Mucosa of descending colon (tissue), 3 donors: ENCODE data around the gene AFDN. TPM values are rescaled to one million over a fixed set of nuclear protein-coding genes. Genes with fewer than 3 reads are reported as not detected.

Experiments used
- ATAC-seq: fragments of 200-7000 bp; cut with Tn5 transposase; one replicate; pipeline ENCODE4 v1.9.1; 2020; ENCODE audit warnings: mild to moderate bottlenecking, moderate library complexity
- DNase-seq, 3 donors: peaks; one replicate each; pipeline ENCODE4 v3.0.0-alpha.2; 2020
- H3K36me3 ChIP-seq: fragments of 200-600 bp; one replicate; pipeline ENCODE4 v1.8.0; 2021; ENCODE audit warnings: low read depth, mild to moderate bottlenecking
- H3K4me1 ChIP-seq: fragments of 200-600 bp; one replicate; pipeline ENCODE4 v1.8.0; 2021; ENCODE audit warnings: low read depth, mild to moderate bottlenecking
- H3K4me3 ChIP-seq: fragments of 200-600 bp; one replicate; pipeline ENCODE4 v1.8.0; 2021; ENCODE audit warnings: mild to moderate bottlenecking
- H3K9me3 ChIP-seq: fragments of 200-600 bp; one replicate; pipeline ENCODE4 v1.8.0; 2021; ENCODE audit warnings: mild to moderate bottlenecking
- intact Hi-C, 2 donors: fragments of 100-400 bp; cut with DNase I in 1 of 2; cut with micrococcal nuclease in 1 of 2; formaldehyde crosslinking; loops; one replicate each; pipeline versions ENCODE4 v1.11.0 to v1.11.1; 2022; cut with DNase I, micrococcal nuclease
- total RNA-seq, 3 donors: library from RNA; stranded (reverse); fragmentation: NEBNext Ultra II Directional in 2 of 3; extraction: Animal tissue kit (Norgen Biotek cat#: 25700) in 2 of 3; gene quantifications; one replicate each; pipeline versions ENCODE4 v1.2.1 to v1.2.4, GENCODE V29; 2021 to 2023
- TF ChIP-seq, protein P1 (sequence below): fragments of 200-600 bp; IDR thresholded peaks from one replicate; pipeline ENCODE4 v1.8.0; 2022; ENCODE audit warnings: antibody characterized with exemption, mild to moderate bottlenecking
- donor health status: DM: no; HTN: no; CAD: no; lungs with moderate emphysema.
- donor health status: DM: no; HTN: no; CAD: no.
- donor health status: DM: no; HTN: yes; CAD: no.

Gene AFDN
- total RNA-seq, 3 donors from 2014 or later: 168 to 231 (median 208) TPM

DNA sequence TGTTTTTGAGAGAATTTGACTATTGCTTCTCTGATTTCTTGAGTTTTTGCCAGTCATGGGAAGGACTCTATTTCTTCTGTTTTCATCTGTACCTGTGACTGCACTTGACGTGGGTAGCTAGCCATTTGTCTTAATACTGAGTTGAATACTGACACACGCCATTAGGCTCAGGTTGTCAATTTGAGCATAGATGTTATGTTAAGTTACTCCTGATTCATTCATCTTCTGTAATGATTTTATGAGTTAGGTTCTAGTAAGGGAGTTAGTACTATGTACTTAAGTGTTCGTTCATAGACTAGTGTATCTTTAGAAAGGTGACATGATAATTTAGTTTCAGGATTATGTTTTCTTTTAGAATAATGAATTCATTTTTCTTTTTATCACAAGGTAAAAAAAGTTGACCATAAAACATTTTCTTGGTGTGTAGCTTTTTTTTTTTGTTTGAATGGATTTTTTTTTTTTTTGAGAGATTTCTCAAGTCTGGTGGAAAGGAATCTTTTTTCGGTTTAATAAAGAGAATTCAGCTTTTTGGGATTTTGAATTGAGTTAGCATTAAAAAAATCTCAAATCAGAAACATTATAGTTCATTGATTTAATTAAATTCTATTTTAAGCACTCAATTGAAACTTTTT, 1.7 kb downstream of the AFDN start:
- no peaks in the 10 kb centered on the region for H3K9me3 ChIP-seq
- peak overlapping the region; percentile 50 for H3K4me3 ChIP-seq
- DNase-seq: no peak
- peaks cover 33% of the 10 kb centered on the region for H3K4me1 ChIP-seq
- no peaks in the 10 kb centered on the region for H3K36me3 ChIP-seq
- intact Hi-C loops: no loop called here
- ATAC-seq: no peak
- TF ChIP-seq, protein P1, sequence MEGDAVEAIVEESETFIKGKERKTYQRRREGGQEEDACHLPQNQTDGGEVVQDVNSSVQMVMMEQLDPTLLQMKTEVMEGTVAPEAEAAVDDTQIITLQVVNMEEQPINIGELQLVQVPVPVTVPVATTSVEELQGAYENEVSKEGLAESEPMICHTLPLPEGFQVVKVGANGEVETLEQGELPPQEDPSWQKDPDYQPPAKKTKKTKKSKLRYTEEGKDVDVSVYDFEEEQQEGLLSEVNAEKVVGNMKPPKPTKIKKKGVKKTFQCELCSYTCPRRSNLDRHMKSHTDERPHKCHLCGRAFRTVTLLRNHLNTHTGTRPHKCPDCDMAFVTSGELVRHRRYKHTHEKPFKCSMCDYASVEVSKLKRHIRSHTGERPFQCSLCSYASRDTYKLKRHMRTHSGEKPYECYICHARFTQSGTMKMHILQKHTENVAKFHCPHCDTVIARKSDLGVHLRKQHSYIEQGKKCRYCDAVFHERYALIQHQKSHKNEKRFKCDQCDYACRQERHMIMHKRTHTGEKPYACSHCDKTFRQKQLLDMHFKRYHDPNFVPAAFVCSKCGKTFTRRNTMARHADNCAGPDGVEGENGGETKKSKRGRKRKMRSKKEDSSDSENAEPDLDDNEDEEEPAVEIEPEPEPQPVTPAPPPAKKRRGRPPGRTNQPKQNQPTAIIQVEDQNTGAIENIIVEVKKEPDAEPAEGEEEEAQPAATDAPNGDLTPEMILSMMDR: no peak

DNA sequence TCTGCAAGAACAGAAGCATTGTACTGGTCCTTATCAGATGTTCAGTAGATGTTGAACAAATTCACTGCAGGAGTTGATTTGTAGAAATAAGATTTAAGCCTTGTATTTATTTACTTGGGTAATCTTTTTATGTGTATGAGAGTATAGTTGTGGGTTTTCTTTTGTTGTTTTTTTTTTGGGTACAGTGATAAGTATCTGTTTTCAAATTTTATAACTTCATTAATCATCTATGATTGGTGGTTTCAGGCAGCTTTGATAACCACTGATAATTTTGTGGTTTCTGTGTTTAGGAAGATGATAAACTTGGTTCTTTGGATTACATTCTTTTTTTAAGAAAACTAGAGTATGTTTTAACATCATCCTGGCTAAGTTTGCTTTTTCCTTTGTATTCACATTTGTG, 2.8 kb downstream of the AFDN start:
- Histone ChIP-seq H3K36me3 (no peaks in the 10 kb centered on the region), H3K4me1 (peaks cover 33% of the 10 kb centered on the region), H3K4me3 (no peak overlapping the region), H3K9me3 (no peaks in the 10 kb centered on the region)
- TF ChIP-seq, protein P1: no peak
- no peak for DNase-seq
- no peak for ATAC-seq
- intact Hi-C loops: no loop called here

DNA sequence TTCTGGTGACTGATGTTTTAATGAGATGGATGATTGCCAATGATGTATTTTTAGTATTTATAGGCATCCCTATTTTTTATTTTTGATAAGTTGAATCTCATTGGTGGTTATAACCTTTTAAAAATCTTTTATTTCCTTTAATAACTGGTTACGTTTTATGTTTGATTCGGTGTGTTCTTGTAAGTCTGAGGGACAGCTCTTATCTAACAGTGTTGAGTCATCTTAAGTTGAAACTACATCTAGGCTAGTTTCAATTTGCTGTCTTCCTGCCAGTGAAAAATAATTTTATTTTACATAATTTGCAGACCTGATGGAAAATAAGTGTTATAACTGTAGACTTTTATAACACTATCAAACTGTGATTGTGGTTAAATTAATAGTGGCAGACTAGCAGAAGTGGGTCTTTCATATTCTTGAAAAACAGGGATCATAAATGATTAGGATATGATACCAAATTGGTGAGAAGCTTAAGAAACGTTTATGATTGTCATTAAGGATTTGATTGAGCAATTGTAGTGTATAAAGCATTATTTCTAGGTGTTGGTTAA, 4.6 kb downstream of the AFDN start:
- DNase-seq (no peak), ATAC-seq (no peak)
- TF ChIP-seq, protein P1: no peak
- intact Hi-C loops: no loop called here
- Histone ChIP-seq H3K9me3 (no peaks in the 10 kb centered on the region), H3K4me3 (no peak overlapping the region), H3K4me1 (peaks cover 26% of the 10 kb centered on the region), H3K36me3 (no peaks in the 10 kb centered on the region)

DNA sequence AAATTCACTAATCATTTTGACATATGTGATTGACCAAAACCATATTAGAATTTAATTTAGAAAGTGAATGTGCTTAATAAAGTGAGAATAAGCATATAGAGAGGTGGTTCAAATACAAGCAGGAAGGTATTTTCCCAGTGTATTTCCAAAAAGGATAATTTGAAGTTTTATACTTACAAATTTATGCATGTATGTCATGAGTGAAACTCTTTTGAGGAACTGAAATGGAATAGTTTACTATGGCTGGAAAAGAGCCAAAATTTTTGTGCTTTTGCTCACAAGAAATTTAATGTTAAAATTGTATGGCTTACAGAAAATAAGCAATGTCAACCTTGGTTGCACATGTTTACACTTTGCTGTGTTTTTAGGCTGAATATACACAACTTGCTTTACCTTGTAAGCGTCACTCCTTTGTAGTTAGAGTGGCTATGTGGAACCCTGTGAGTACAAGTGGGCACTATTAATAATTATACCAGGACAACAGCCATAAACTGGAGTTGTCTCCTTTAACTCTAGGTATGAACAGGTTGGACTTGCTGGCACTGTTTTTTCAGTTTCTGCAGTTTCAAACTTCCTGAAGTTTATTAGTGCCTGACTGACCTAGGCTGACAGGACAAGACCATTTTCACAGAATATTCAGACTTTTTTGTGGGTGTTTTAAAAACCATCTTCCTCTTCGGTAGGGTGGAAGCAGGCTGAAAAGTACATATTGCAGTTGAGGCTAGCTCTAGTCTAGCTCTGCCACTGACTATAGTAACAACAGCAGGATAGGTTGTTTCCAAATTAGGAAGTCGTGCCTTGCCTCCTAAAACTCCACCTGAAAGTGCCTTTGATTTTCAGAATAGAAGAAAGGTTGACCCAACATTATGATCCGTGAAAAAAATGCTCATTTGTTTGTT, 6.0 kb downstream of the AFDN start:
- TF ChIP-seq, protein P1: no peak
- no peak for DNase-seq
- peak; percentile 46 for ATAC-seq
- intact Hi-C loops: no loop called here
- Histone ChIP-seq H3K9me3 (no peaks in the 10 kb centered on the region), H3K36me3 (no peaks in the 10 kb centered on the region), H3K4me3 (no peak overlapping the region), H3K4me1 (peaks cover 26% of the 10 kb centered on the region)

DNA sequence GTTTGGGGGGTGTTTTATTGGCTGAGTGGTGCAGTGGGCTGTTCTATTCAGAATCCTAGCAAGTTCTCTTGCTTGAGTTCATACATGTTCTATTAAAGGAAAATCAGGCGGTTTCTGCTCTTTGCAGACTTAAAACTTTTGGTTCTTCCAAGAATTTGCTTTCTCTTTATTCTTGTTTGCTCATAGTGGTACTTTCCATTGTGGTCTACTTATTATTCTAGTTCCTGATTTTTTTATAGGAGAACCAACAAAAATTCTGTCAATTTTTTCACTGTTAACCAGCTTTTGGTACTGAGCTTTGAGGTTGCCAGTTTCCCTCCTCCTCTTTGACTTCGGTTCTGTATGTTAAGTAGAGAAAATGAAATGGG, 6.7 kb downstream of the AFDN start:
- intact Hi-C loops: no loop called here
- ATAC-seq: no peak
- no peak for DNase-seq
- Histone ChIP-seq H3K36me3 (no peaks in the 10 kb centered on the region), H3K4me1 (peaks cover 26% of the 10 kb centered on the region), H3K4me3 (no peak overlapping the region), H3K9me3 (no peaks in the 10 kb centered on the region)
- TF ChIP-seq, protein P1: no peak
